ENCODE measurements around the gene APLP2.

APLP2 gene

DNA sequence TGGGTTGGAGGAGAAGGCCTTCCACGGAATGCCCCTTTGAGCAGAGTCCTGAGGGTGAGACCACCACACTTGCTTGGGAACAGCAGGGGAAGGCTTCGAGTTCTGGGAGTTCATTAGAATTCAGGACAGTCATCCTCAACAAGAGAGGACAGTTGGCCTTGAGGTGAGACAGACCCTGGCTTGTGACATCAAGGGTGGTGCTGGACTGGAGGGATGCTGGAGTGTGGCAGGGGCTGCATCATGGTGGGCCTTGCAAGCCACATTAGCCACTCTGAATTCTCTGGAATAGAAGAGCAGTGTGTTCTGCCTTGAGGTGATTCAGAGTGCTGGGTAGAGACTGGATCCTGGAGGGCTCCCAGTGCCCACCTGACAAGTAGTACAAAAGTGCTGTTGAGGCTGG, 26.3 kb downstream of the APLP2 start:
- no peak overlapping the region for H3K4me3 ChIP-seq (ENCODE audit: low read depth, low read length)
- TF ChIP-seq, protein P1, sequence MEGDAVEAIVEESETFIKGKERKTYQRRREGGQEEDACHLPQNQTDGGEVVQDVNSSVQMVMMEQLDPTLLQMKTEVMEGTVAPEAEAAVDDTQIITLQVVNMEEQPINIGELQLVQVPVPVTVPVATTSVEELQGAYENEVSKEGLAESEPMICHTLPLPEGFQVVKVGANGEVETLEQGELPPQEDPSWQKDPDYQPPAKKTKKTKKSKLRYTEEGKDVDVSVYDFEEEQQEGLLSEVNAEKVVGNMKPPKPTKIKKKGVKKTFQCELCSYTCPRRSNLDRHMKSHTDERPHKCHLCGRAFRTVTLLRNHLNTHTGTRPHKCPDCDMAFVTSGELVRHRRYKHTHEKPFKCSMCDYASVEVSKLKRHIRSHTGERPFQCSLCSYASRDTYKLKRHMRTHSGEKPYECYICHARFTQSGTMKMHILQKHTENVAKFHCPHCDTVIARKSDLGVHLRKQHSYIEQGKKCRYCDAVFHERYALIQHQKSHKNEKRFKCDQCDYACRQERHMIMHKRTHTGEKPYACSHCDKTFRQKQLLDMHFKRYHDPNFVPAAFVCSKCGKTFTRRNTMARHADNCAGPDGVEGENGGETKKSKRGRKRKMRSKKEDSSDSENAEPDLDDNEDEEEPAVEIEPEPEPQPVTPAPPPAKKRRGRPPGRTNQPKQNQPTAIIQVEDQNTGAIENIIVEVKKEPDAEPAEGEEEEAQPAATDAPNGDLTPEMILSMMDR (IDR thresholded peaks at IDR 0.05; ENCODE audit: borderline replicate concordance, insufficient read depth, low read depth, low read length) = no peak

DNA sequence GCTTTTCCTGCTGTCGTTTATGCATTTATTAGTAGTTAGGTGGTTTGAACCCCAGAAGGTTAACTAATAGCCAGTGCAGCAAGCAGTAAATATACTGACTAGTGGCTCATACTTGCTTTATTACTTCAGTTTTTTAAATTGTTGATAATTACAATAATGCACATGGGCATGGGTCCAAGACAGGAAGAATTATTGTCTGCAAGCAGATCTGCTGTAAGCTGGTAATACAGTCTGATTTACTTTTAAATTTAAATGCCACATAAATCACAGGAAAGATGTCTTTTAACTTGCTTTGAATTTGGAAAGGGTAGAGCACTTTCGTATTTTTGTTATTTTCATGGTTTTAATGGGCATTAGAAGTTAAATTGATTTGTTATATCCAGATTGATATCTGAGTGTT, 27.1 kb downstream of the APLP2 start:
- TF ChIP-seq, protein P1 (IDR thresholded peaks at IDR 0.05; ENCODE audit: borderline replicate concordance, insufficient read depth, low read depth, low read length) = no peak

DNA sequence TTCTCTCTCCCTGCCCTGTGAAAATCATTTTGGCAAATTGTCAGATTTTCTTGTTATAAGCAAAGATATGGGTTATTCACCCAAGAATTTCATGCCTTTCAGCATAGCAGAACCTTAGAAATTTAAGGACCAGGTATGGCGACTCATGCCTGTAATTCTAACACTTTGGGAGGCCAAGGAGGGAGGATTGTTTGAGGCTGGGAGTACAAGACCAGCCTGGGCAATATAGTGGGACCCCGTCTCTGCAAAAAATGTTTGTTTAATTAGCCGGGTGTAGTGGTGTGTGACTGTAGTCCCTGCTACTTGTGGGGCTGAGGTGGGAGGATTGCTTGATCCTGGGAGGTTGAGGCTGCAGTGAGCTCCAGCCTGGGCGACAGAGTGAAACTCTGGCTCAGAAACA, 27.6 kb downstream of the APLP2 start:
- H3K4me3 ChIP-seq (ENCODE audit: low read depth, low read length) = no peak overlapping the region
- TF ChIP-seq, protein P1 (IDR thresholded peaks at IDR 0.05; ENCODE audit: borderline replicate concordance, insufficient read depth, low read depth, low read length) = no peak

More for the DNA sequence above, 27.1 kb downstream of the APLP2 start:
- no peak overlapping the region for H3K4me3 ChIP-seq (ENCODE audit: low read depth, low read length)

DNA sequence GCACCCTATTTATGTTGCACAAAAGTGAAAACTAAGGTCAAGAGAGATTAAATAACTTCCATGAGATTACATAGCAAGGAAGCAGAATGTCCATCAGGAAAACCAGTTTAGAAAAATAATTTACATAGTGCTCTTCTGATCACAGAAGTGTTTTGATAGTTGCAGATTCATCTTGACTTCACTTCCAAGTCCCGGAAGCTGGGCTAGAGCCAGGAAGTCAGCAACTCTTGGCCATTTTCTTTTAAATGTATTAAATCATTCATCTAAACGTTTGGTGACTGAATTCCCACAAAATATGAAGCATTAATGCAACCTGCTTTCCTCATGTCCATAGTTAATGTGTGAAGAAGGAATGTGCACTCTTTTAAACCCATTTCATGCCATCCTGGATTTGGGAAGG, 29.7 kb downstream of the APLP2 start:
- no peak overlapping the region for H3K4me3 ChIP-seq (ENCODE audit: low read depth, low read length)
- TF ChIP-seq, protein P1 (IDR thresholded peaks at IDR 0.05; ENCODE audit: borderline replicate concordance, insufficient read depth, low read depth, low read length) = no peak

DNA sequence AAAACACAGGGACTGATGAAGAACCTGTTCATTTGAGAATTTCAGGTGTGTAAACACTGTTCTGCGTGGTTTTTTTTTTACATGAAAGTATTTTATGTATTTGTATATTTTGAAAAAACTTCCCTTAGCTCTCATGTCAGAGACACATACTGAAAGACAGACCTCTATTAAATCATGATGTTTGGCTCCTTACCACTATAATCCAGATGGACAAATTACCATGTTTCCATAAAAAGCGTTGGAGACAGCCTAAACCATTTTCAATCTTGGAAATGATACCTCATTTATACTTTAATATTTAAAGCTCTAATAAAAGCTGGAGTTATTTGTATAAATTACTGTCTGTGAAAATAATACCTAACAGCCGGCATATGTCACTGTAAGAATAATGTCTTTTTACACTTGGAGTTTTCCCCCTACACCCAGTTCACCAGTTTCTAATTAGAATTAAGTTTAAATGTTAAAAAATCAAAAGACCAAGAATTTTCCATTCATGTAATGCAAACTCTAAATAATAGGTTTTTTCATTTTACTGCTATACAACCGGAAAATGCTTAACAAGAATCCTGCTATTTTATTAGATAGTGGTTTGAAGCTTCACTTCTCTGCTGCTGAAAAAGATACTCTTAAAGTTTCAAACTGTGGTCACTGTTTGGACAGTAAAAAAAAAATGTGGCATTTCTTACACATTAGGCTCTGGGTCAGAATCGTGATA, 30.8 kb downstream of the APLP2 start:
- H3K4me3 ChIP-seq (ENCODE audit: low read depth, low read length) = no peak overlapping the region
- TF ChIP-seq, protein P1 (IDR thresholded peaks at IDR 0.05; ENCODE audit: borderline replicate concordance, insufficient read depth, low read depth, low read length) = no peak

DNA sequence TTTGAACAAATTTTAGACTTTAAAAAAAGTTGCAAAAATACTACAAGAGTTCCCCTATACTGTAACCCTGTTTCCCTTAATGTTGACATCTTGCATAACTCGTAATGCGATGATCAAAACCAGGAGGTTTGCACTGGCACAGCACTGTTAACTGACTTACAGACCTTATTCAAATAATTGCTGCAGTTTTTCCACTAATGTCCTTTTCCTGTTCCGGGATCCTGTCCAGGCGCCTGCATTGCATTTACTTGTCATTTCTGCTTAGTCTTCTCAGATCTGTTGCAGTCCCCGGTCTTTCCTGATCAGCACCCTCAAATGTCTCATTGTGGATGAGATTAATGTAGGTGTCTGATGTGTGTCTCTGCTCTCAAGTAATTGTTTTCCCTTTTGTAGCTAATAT, 32.0 kb downstream of the APLP2 start:
- TF ChIP-seq, protein P1 (IDR thresholded peaks at IDR 0.05; ENCODE audit: borderline replicate concordance, insufficient read depth, low read depth, low read length) = no peak
- no peak overlapping the region for H3K4me3 ChIP-seq (ENCODE audit: low read depth, low read length)

Measured in GM12875 (cell line).